ENCODE data around the gene CSNK1A1L.

DNA sequence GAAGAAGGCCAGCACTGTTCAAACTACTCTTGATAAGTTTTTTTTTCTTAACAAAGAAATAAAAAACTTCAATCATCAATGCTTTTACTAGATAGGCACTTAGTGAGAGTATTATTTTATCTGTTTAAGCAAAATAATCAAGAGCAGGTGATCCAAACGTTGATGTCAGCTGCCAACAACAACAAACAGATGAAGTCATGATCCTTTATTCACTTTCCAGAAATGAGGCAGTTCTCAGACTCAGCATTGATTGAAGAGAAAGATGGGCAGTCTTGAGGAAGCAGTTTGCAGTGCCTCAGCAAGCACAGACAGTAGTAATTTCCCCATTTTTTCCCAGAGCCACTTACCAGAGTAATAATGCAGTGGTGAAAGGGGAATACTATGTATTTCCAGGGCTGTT, 38.4 kb upstream of the CSNK1A1L start:
- TF ChIP-seq, protein P1, sequence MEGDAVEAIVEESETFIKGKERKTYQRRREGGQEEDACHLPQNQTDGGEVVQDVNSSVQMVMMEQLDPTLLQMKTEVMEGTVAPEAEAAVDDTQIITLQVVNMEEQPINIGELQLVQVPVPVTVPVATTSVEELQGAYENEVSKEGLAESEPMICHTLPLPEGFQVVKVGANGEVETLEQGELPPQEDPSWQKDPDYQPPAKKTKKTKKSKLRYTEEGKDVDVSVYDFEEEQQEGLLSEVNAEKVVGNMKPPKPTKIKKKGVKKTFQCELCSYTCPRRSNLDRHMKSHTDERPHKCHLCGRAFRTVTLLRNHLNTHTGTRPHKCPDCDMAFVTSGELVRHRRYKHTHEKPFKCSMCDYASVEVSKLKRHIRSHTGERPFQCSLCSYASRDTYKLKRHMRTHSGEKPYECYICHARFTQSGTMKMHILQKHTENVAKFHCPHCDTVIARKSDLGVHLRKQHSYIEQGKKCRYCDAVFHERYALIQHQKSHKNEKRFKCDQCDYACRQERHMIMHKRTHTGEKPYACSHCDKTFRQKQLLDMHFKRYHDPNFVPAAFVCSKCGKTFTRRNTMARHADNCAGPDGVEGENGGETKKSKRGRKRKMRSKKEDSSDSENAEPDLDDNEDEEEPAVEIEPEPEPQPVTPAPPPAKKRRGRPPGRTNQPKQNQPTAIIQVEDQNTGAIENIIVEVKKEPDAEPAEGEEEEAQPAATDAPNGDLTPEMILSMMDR (IDR thresholded peaks at IDR 0.05; ENCODE audit: insufficient read depth, low read length, poor library complexity, severe bottlenecking), result no peak
- no peak for TF ChIP-seq EZH2phosphoT487 (conservative IDR thresholded peaks at IDR 0.05; ENCODE audit: low read length)
